Skeletal muscle tissue (tissue), 4 donors: ENCODE results near the gene S100Z. TPM values are rescaled to one million over a fixed set of nuclear protein-coding genes. Genes with fewer than 3 reads are reported as not detected.
"Not testable (repeated sequence)": the region's sequence is repeated elsewhere in the genome, so short reads cannot be mapped to it uniquely, and the experiment has no call there.

Experiments used
- H3K27ac ChIP-seq: one replicate; pipeline ENCODE4 v1.7.0; 2013; ENCODE audit warnings: mild to moderate bottlenecking, low read depth, low read length, inconsistent platforms
- H3K27me3 ChIP-seq, 3 donors: one replicate each; pipeline ENCODE4 v1.7.0; 2013; ENCODE audit warnings: low read length in 3 of 3; ENCODE audit not compliant: control insufficient read depth in 3 of 3, insufficient read depth in 3 of 3
- H3K36me3 ChIP-seq, 3 donors: one replicate each; pipeline ENCODE4 v1.7.0; 2013; ENCODE audit warnings: low read length in 3 of 3; ENCODE audit not compliant: control insufficient read depth in 3 of 3, insufficient read depth in 3 of 3
- H3K4me1 ChIP-seq, 3 donors: one replicate each; pipeline ENCODE4 v1.7.0; 2013; ENCODE audit warnings: low read length in 3 of 3, mild to moderate bottlenecking in 3 of 3; ENCODE audit not compliant: control insufficient read depth in 3 of 3, insufficient read depth in 3 of 3
- H3K4me3 ChIP-seq, 3 donors: one replicate each; pipeline ENCODE4 v1.7.0; 2013; ENCODE audit warnings: low read length in 3 of 3
- H3K9ac ChIP-seq, 3 donors: one replicate each; pipeline ENCODE4 v1.7.0; 2013; ENCODE audit warnings: low read length in 3 of 3, mild to moderate bottlenecking in 3 of 3, moderate library complexity in 2 of 3, low read depth in 1 of 3
- H3K9me3 ChIP-seq, 3 donors: one replicate each; pipeline ENCODE4 v1.7.0; 2013; ENCODE audit warnings: low read length in 3 of 3; ENCODE audit not compliant: control insufficient read depth in 3 of 3
- total RNA-seq: library from RNA; depleted of rRNA; stranded (reverse); fragments of >200 nt; gene quantifications from one replicate; pipeline ENCODE4 v1.2.3, GENCODE V29; 2014
- donor health status: Osteomylitis.

The S100Z gene
- total RNA-seq, 1 donor from 2014 or later, result not detected

DNA sequence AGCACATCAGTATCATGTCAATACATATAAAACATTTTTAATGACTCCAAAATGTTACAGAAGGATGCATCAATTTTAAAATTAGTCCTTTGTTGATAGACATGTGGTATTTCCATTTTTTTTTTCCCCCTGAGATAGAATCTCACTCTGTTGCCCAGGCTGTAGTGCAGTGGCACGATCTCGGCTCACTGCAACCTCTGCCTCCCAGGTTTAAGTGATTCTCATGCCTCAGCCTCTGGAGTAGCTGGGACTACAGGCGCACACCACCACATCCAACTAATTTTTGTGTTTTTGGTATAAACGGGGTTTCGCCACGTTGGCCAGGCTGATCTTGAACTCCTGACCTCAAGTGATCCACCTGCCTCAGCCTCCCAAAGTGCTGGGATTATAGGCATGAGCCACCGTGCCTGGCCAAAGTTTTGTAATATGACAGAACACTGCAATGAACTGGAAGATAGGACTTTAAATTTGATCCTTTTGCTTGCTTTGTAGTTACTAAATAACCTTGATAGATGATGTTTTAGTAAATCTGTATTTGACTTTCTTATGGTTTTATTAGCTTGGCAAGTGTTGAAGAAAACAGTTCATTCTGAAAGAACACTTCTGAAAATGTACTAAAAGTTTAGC is 27.6 kb upstream of the S100Z start:
- H3K36me3 ChIP-seq, H3K27ac ChIP-seq, H3K4me3 ChIP-seq, H3K9ac ChIP-seq, H3K9me3 ChIP-seq: not testable (repeated sequence)
- peaks cover 13 to 24% (median 20%) of the 10 kb centered on the region in 3 donors for H3K27me3 ChIP-seq
- H3K4me1 ChIP-seq, result peaks cover 5 to 13% (median 9%) of the 10 kb centered on the region in 3 donors

DNA sequence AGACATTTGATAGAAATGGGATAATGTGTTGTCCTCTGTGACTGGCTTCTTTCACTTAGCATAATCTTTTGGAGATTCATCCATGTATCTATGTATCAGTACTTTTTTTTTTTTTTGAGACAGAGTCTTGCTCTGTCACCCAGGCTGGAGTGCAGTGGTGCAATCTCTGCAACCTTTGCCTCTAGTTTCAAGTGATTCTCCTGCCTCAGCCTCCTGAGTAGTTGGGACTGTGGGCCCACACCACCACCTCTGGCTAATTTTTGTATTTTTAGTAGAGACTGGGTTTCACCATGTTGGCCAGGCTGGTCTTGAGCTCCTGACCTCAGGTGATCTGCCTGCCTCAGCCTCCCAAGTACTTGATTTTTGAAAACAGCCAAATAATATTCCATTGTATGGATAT is 23.4 kb upstream of the S100Z start:
- not testable (repeated sequence) for H3K9ac ChIP-seq, H3K4me3 ChIP-seq, H3K27me3 ChIP-seq, H3K27ac ChIP-seq, H3K36me3 ChIP-seq, H3K9me3 ChIP-seq, H3K4me1 ChIP-seq

GRCh38 chr5:76831110-76831452 is 18.7 kb upstream of the S100Z start:
- no peaks in the 10 kb centered on the region for H3K36me3 ChIP-seq

GRCh38 chr5:76836181-76836580 is 13.6 kb upstream of the S100Z start:
- no peak overlapping the region for H3K4me3 ChIP-seq

More at GRCh38 chr5:76831110-76831452, 18.7 kb upstream of the S100Z start:
- no peaks in the 10 kb centered on the region for H3K9me3 ChIP-seq
- H3K27ac ChIP-seq, result no peak overlapping the region
- H3K27me3 ChIP-seq, result no peaks in the 10 kb centered on the region
- no peak overlapping the region for H3K9ac ChIP-seq
- H3K4me1 ChIP-seq, result no peaks in the 10 kb centered on the region
- no peak overlapping the region for H3K4me3 ChIP-seq

GRCh38 chr5:76836585-76836984 is 13.2 kb upstream of the S100Z start:
- no peaks in the 10 kb centered on the region for H3K4me1 ChIP-seq
- H3K9ac ChIP-seq, result no peak overlapping the region

More at GRCh38 chr5:76836181-76836580, 13.6 kb upstream of the S100Z start:
- Histone ChIP-seq H3K9ac (no peak overlapping the region), H3K4me1 (no peaks in the 10 kb centered on the region), H3K9me3 (no peaks in the 10 kb centered on the region), H3K27ac (no peak overlapping the region), H3K36me3 (no peaks in the 10 kb centered on the region), H3K27me3 (no peaks in the 10 kb centered on the region)

GRCh38 chr5:76838481-76839261 is 11.1 kb upstream of the S100Z start:
- H3K27ac ChIP-seq, result no peak overlapping the region
- H3K36me3 ChIP-seq, result no peaks in the 10 kb centered on the region
- no peak overlapping the region for H3K4me3 ChIP-seq
- no peaks in the 10 kb centered on the region for H3K9me3 ChIP-seq
- no peak overlapping the region for H3K9ac ChIP-seq
- peaks cover 0 to 2% (median 0%) of the 10 kb centered on the region in 3 donors for H3K27me3 ChIP-seq
- no peaks in the 10 kb centered on the region for H3K4me1 ChIP-seq

More at GRCh38 chr5:76836585-76836984, 13.2 kb upstream of the S100Z start:
- Histone ChIP-seq H3K36me3 (no peaks in the 10 kb centered on the region), H3K4me3 (no peak overlapping the region), H3K9me3 (no peaks in the 10 kb centered on the region), H3K27me3 (peaks cover 0 to 2% (median 0%) of the 10 kb centered on the region in 3 donors), H3K27ac (no peak overlapping the region)

- Histone ChIP-seq H3K4me1 (no peaks in the 10 kb centered on the region), H3K9me3 (no peaks in the 10 kb centered on the region), H3K27me3 (peaks cover 0 to 2% (median 0%) of the 10 kb centered on the region in 3 donors), H3K36me3 (no peaks in the 10 kb centered on the region), H3K4me3 (no peak overlapping the region), H3K27ac (no peak overlapping the region), H3K9ac (no peak overlapping the region)
Observed at GRCh38 chr5:76841361-76841760, 8.5 kb upstream of the S100Z start.

GRCh38 chr5:76845890-76846289 is 3.9 kb upstream of the S100Z start:
- H3K9ac ChIP-seq, result no peak overlapping the region
- peaks cover 0 to under 1% (median 0%) of the 10 kb centered on the region in 3 donors for H3K4me1 ChIP-seq
- peaks cover 0 to 2% (median 0%) of the 10 kb centered on the region in 3 donors for H3K27me3 ChIP-seq
- no peaks in the 10 kb centered on the region for H3K9me3 ChIP-seq
- H3K36me3 ChIP-seq, result no peaks in the 10 kb centered on the region
- no peak overlapping the region for H3K27ac ChIP-seq
- H3K4me3 ChIP-seq, result no peak overlapping the region

- Histone ChIP-seq H3K9me3 (no peaks in the 10 kb centered on the region), H3K9ac (no peak overlapping the region), H3K4me3 (no peak overlapping the region), H3K27ac (no peak overlapping the region), H3K4me1 (peaks cover 0 to 3% (median 0%) of the 10 kb centered on the region in 3 donors), H3K36me3 (no peaks in the 10 kb centered on the region), H3K27me3 (no peaks in the 10 kb centered on the region)
Observed at GRCh38 chr5:76850543-76851145, 830 bp downstream of the S100Z start.
